ENCODE results near the gene SLC12A1. TPM values are rescaled to one million over a fixed set of nuclear protein-coding genes. Genes with fewer than 3 reads are reported as not detected.

Gene SLC12A1
- total and polyA plus RNA-seq, 2 of the 8 experiments (the other 6 are each of a cell fraction or from before 2014, with no cell fraction given): 0.63 to 1.0 TPM

- TF ChIP-seq CTCF (IDR thresholded peaks at IDR 0.05; ENCODE audit: control extremely low read depth in 1 of 3, insufficient read depth in 1 of 3, low read depth in 1 of 3, low read length in 3 of 3) (no peak), JUN (IDR thresholded peaks at IDR 0.05; ENCODE audit: low read depth, low read length) (no peak), SUZ12 (IDR thresholded peaks at IDR 0.05; ENCODE audit: low read length) (no peak), ZNF274 (IDR thresholded peaks at IDR 0.05; ENCODE audit: borderline replicate concordance, extremely low read depth, low read length) (no peak), E2F6 (IDR thresholded peaks at IDR 0.05) (no peak), TBP (IDR thresholded peaks at IDR 0.05; ENCODE audit: low read depth, low read length) (no peak)
Observed at GRCh38 chr15:48292458-48292857, 86.4 kb downstream of the SLC12A1 start (continued).

All from H1 (cell line).